Measurements from ENCODE around the gene NEIL1.

GRCh38 chr15:75368689-75369239 is 21.9 kb downstream of the NEIL1 start:
- TF ChIP-seq CTCF (IDR thresholded peaks at IDR 0.05): no peak
- no peak for TF ChIP-seq USF1 (CRISPR knock-in tag; IDR thresholded peaks at IDR 0.05)
- TF ChIP-seq, protein P1, sequence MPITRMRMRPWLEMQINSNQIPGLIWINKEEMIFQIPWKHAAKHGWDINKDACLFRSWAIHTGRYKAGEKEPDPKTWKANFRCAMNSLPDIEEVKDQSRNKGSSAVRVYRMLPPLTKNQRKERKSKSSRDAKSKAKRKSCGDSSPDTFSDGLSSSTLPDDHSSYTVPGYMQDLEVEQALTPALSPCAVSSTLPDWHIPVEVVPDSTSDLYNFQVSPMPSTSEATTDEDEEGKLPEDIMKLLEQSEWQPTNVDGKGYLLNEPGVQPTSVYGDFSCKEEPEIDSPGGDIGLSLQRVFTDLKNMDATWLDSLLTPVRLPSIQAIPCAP (CRISPR knock-in tag; IDR thresholded peaks at IDR 0.05): no peak
- TF ChIP-seq CREM (CRISPR knock-in tag; IDR thresholded peaks at IDR 0.05): no peak
- TF ChIP-seq, protein P2, sequence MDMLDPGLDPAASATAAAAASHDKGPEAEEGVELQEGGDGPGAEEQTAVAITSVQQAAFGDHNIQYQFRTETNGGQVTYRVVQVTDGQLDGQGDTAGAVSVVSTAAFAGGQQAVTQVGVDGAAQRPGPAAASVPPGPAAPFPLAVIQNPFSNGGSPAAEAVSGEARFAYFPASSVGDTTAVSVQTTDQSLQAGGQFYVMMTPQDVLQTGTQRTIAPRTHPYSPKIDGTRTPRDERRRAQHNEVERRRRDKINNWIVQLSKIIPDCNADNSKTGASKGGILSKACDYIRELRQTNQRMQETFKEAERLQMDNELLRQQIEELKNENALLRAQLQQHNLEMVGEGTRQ (CRISPR knock-in tag; IDR thresholded peaks at IDR 0.05): no peak
- no peak; the same call in 1 of the 2 replicates for TF ChIP-seq GABPB1 (CRISPR knock-in tag; IDR thresholded peaks at IDR 0.05)
- TF ChIP-seq TEAD1 (CRISPR knock-in tag; IDR thresholded peaks at IDR 0.05): no peak
- no peak for TF ChIP-seq TCF7 (CRISPR knock-in tag; IDR thresholded peaks at IDR 0.05; ENCODE audit: low read depth)
- no peak for TF ChIP-seq PRDM15 (CRISPR knock-in tag; IDR thresholded peaks at IDR 0.05)
- no peak for TF ChIP-seq NFE2L1 (CRISPR knock-in tag; IDR thresholded peaks at IDR 0.05)
- no peak for TF ChIP-seq PREB (CRISPR knock-in tag; IDR thresholded peaks at IDR 0.05; ENCODE audit: borderline replicate concordance)
